Measurements from ENCODE around the gene COPG1.

COPG1 gene

DNA sequence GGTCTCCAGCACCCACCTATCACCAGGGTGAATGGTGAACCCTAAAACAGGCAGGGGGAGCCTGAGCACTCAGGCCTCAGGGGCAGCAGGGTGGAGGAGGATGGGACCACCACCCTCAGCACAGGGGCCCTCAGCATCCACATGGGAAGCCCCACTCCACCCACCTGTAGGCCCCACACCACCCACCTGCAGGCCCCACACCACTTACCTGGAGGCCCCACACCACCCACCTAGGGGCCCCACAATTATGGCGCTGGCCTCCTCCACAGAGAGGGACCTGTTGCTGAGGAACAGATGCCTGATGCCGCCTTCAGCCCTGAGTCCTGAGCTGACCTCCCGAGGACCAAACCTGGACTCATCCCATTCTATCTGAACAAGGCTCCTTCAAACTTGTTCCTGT lies 76.0 kb downstream of the COPG1 start:
- H3K4me1 ChIP-seq (ENCODE audit: insufficient read depth, poor library complexity, severe bottlenecking), result no peaks in the 10 kb centered on the region
- no peak overlapping the region for H3K27ac ChIP-seq (ENCODE audit: poor library complexity, severe bottlenecking)
- H3K36me3 ChIP-seq (ENCODE audit: low read depth), result no peaks in the 10 kb centered on the region

DNA sequence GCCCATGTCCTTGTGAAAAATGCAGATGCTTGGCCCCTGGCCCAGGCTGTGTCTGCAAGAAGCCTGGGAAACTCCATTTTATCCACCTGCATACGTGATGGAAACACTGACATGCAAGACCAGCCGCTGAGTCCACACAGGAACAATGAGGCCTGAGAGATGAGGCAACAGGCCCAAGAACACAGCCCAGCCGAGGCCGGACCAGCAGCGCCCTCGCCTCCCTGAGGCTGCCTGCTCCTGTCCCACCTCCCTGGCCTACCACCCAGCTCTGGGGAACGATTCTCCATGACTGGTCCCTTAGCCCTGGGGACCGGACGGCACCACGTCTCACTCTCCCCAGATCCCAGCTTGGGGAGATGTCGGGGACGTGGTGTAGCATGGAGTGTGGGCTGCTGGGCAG lies 76.7 kb downstream of the COPG1 start:
- Histone ChIP-seq H3K36me3 (ENCODE audit: low read depth) (no peaks in the 10 kb centered on the region), H3K9me3 (ENCODE audit: severe bottlenecking) (no peaks in the 10 kb centered on the region), H3K27me3 (ENCODE audit: insufficient read depth, poor library complexity, severe bottlenecking) (no peaks in the 10 kb centered on the region), H3K4me1 (ENCODE audit: insufficient read depth, poor library complexity, severe bottlenecking) (no peaks in the 10 kb centered on the region), H3K4me3 (ENCODE audit: severe bottlenecking) (no peak overlapping the region), H3K27ac (ENCODE audit: poor library complexity, severe bottlenecking) (no peak overlapping the region)
- no peak for ATAC-seq (ENCODE audit: low read depth)
- DNase-seq (ENCODE audit: low spot score), result no peak
- TF ChIP-seq CTCF (IDR thresholded peaks at IDR 0.05; ENCODE audit: poor library complexity, severe bottlenecking), result no peak

More for the DNA sequence above, 76.0 kb downstream of the COPG1 start:
- Histone ChIP-seq H3K4me3 (ENCODE audit: severe bottlenecking) (no peak overlapping the region), H3K9me3 (ENCODE audit: severe bottlenecking) (no peaks in the 10 kb centered on the region), H3K27me3 (ENCODE audit: insufficient read depth, poor library complexity, severe bottlenecking) (no peaks in the 10 kb centered on the region)
- no peak for TF ChIP-seq CTCF (IDR thresholded peaks at IDR 0.05; ENCODE audit: poor library complexity, severe bottlenecking)
- ATAC-seq (ENCODE audit: low read depth), result no peak
- DNase-seq (ENCODE audit: low spot score), result no peak

GRCh38 chr3:129326595-129326994 lies 77.2 kb downstream of the COPG1 start:
- Histone ChIP-seq H3K36me3 (ENCODE audit: low read depth) (no peaks in the 10 kb centered on the region), H3K4me3 (ENCODE audit: severe bottlenecking) (no peak overlapping the region), H3K4me1 (ENCODE audit: insufficient read depth, poor library complexity, severe bottlenecking) (no peaks in the 10 kb centered on the region), H3K27ac (ENCODE audit: poor library complexity, severe bottlenecking) (no peak overlapping the region), H3K9me3 (ENCODE audit: severe bottlenecking) (no peaks in the 10 kb centered on the region), H3K27me3 (ENCODE audit: insufficient read depth, poor library complexity, severe bottlenecking) (no peaks in the 10 kb centered on the region)
- no peak for TF ChIP-seq CTCF (IDR thresholded peaks at IDR 0.05; ENCODE audit: poor library complexity, severe bottlenecking)
- DNase-seq (ENCODE audit: low spot score), result no peak
- no peak for ATAC-seq (ENCODE audit: low read depth)
